BE2C (cell line): ENCODE measurements around the gene GPX2.
A peak's percentile ranks its signal among the peaks of the same experiment; 100 is the strongest.

ENCODE experiments used
- DNase-seq: peaks from one replicate; pipeline ENCODE4 v3.0.0-alpha.2; 2020
- H3K27me3 ChIP-seq: fragments of 250-450 bp; sonication (Bioruptor Pico); 2 replicates; pipeline ENCODE4 v1.5.1; 2020; ENCODE audit warnings: mild to moderate bottlenecking
- H3K36me3 ChIP-seq: fragments of 250-450 bp; sonication (Bioruptor Pico); 2 replicates; pipeline ENCODE4 v1.5.1; 2020; ENCODE audit warnings: mild to moderate bottlenecking
- H3K4me1 ChIP-seq: fragments of 250-450 bp; sonication (Bioruptor Pico); 2 replicates; pipeline ENCODE4 v1.5.1; 2020
- H3K4me3 ChIP-seq: 2 replicates; pipeline ENCODE4 v1.5.1; 2011; ENCODE audit warnings: low read depth, low read length
- H3K9me3 ChIP-seq: fragments of 250-450 bp; sonication (Bioruptor Pico); 2 replicates; pipeline ENCODE4 v1.5.1; 2020
- TF ChIP-seq, protein P1 (sequence below): IDR thresholded peaks from 2 replicates; pipeline ENCODE4 v1.5.1; 2012; ENCODE audit warnings: mild to moderate bottlenecking, low read depth, low read length

Gene GPX2

DNA sequence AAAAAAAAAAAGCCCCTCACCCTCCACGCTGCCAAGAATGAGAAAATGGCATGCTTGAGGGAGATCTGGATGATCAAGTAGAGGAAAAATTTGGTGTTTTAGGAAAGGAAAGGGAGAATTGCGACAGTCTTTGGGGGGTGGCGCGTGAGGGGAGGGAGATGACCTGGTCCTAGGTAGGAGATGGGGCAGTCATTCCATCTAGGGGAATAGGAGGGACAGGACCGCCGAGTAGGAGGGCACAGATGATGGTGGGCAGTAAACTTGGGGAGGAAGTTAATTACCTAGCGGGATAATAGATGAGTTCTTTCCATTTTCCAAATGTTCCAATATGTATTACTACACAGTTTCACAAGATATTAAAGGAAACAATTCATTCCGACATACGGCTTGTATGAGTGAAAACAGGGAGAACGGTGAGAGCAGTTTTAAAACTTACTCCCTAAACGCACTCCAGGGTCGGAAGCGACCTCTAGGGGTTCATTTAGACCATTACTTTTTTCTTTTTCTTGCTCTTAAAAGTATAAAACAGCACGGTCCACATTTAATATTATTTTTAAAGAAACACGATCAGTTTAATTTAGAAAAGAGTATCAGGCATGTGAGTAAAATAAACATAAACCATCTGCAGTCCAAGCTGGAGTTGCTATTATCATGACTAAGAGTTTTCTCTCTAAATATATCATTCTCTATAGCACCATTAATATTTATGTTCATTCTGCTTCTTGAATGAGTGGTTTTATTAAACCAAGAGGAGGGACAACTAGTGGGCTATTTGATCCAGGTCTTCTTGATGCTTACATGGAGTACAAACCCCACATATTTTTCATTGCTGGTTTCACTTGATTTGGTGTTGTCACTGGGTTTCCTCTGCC lies 41.1 kb upstream of the GPX2 start:
- H3K27me3 ChIP-seq = no peaks in the 10 kb centered on the region

DNA sequence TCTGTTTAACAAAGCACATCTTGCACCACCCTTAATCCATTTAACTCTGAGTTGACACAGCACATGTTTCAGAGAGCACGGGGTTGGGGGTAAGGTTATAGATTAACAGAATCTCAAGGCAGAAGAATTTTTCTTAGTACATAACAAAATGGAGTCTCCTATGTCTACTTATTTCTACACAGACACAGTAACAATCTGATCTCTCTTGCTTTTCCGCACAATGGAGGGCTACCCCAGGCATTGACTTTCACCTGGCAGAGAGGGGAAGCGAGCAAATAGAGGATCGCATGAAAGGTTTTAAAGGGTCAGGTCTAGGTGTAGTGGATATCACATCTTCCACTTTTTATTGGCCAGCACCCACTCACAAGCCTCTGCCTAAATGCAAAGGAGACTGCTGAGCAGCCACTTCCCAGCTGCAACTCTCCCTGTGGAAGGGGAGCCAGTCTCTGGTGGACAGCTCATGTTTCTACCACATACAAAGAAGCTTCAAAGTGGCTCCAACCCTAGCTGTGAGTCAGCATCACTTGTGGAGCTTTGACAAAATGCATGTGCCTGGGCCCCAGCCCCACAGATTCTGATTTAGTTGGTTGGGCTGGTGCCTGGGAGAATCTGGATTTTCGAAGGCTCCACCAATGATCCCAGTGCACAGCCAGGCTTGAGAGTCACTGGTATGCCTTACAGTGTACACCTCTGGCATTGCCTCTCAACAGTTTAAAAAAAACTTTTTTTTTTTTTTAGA lies 37.0 kb upstream of the GPX2 start:
- Histone ChIP-seq H3K9me3 (no peaks in the 10 kb centered on the region), H3K27me3 (no peaks in the 10 kb centered on the region), H3K36me3 (no peaks in the 10 kb centered on the region), H3K4me3 (no peak overlapping the region), H3K4me1 (no peaks in the 10 kb centered on the region)
- no peak for DNase-seq
- TF ChIP-seq, protein P1, sequence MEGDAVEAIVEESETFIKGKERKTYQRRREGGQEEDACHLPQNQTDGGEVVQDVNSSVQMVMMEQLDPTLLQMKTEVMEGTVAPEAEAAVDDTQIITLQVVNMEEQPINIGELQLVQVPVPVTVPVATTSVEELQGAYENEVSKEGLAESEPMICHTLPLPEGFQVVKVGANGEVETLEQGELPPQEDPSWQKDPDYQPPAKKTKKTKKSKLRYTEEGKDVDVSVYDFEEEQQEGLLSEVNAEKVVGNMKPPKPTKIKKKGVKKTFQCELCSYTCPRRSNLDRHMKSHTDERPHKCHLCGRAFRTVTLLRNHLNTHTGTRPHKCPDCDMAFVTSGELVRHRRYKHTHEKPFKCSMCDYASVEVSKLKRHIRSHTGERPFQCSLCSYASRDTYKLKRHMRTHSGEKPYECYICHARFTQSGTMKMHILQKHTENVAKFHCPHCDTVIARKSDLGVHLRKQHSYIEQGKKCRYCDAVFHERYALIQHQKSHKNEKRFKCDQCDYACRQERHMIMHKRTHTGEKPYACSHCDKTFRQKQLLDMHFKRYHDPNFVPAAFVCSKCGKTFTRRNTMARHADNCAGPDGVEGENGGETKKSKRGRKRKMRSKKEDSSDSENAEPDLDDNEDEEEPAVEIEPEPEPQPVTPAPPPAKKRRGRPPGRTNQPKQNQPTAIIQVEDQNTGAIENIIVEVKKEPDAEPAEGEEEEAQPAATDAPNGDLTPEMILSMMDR = no peak

More for the DNA sequence above, 41.1 kb upstream of the GPX2 start:
- peak; percentile 48 for DNase-seq
- no peaks in the 10 kb centered on the region for H3K4me1 ChIP-seq
- H3K36me3 ChIP-seq = no peaks in the 10 kb centered on the region
- TF ChIP-seq, protein P1 = peak; percentile 72
- H3K9me3 ChIP-seq = no peaks in the 10 kb centered on the region
- H3K4me3 ChIP-seq = peak overlapping the region; percentile 42

DNA sequence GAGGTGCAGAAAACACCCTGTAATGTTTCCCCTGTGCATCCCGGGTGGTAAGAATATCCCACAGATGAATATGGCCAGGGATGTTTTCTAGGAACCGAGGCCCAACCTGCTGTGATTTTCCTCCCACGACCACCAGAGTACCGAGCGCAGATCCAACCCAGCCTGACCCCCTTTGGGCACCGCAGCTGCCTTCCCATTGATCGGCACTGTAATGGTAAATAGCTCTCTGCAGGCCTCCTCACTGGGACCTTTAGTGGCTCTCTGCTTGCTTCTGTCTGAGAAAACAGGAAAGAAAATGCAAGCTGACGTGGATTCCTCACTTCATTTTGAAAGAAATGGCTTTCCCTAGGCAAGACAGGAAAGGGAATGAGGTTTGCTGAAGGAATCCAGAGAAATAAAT lies 32.0 kb upstream of the GPX2 start:
- Histone ChIP-seq H3K4me1 (no peaks in the 10 kb centered on the region), H3K36me3 (no peaks in the 10 kb centered on the region), H3K27me3 (no peaks in the 10 kb centered on the region; the same call in 1 of the 2 replicates), H3K9me3 (no peaks in the 10 kb centered on the region), H3K4me3 (no peak overlapping the region)
- TF ChIP-seq, protein P1 = no peak
- DNase-seq = no peak

DNA sequence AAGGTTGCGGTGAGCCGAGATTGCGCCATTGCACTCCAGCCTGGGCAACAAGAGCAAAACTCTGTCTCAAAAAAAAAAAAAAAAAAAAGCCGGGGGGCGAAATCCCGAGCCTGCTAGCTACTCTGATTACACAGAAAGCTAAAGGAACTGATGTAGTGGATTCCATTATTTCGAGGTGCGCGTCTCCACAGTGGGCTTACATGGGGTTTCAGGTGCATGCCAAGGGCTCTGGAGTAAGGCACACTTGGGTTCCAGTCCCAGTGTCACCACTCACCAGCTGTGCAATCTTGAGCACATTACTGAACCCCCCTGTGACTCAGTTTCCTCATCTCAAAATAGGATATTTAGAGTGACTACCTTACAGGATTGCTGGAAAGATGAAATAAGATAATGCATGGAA lies 31.3 kb upstream of the GPX2 start:
- Histone ChIP-seq H3K4me1 (no peaks in the 10 kb centered on the region), H3K9me3 (no peaks in the 10 kb centered on the region), H3K36me3 (no peaks in the 10 kb centered on the region), H3K27me3 (no peaks in the 10 kb centered on the region; the same call in 1 of the 2 replicates), H3K4me3 (no peak overlapping the region)
- TF ChIP-seq, protein P1 = no peak
- DNase-seq = no peak

DNA sequence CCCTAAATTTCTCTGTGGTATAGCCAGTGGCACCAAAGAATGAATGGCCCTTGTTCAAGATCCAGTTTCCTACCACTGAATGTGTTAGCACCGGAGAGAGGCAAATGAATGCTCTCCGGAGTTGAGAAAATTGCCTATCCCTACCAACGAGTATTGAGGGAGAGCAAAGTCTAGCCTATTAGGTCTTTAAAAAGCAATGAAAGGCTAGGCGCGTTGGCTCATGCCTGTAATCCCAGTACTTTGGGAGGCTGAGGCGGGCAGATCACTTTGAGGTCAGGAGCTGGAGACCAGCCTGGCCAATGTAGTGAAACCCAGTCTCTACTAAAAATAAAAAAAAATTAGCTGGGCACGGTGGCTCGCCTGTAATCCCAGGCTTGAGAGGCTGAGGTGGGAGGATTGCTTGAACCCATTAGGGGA lies 30.5 kb upstream of the GPX2 start:
- Histone ChIP-seq H3K36me3 (no peaks in the 10 kb centered on the region), H3K4me1 (no peaks in the 10 kb centered on the region), H3K27me3 (no peaks in the 10 kb centered on the region; the same call in 1 of the 2 replicates), H3K4me3 (peak overlapping the region; percentile 57; the same call in 1 of the 2 replicates), H3K9me3 (no peaks in the 10 kb centered on the region)
- no peak for DNase-seq
- TF ChIP-seq, protein P1 = no peak
